Mammary epithelial cell (primary cell): Measurements from ENCODE around the gene TRAPPC10.

Experiments used
- CTCF ChIP-seq, 2 donors: IDR thresholded peaks in 1 of 2; conservative IDR thresholded peaks in 1 of 2; 2 replicates each; pipeline ENCODE4 v1.5.1; 2011 to 2012; ENCODE audit warnings: inconsistent platforms in 2 of 2, low read length in 2 of 2, mild to moderate bottlenecking in 2 of 2, control low read depth in 1 of 2, low read depth in 1 of 2; ENCODE audit not compliant: insufficient read depth in 1 of 2; ENCODE audit errors: extremely low read depth in 1 of 2
- EZH2 ChIP-seq: IDR thresholded peaks from 2 replicates; pipeline ENCODE4 v1.6.1; 2012; ENCODE audit warnings: low read length, inconsistent platforms, borderline replicate concordance

GRCh38 chr21:43986544-43987451 lies 25.3 kb upstream of the TRAPPC10 start:
- no peak for TF ChIP-seq CTCF (conservative IDR thresholded peaks at IDR 0.05 in 1 of 2, IDR thresholded peaks at IDR 0.05 in 1 of 2; ENCODE audit: extremely low read depth in 1 of 2, insufficient read depth in 1 of 2, low read depth in 1 of 2, low read length in 2 of 2)
- TF ChIP-seq EZH2, result no peak
